GM12878 (cell line): ENCODE results near the gene CTRB2.

Experiments used
- CBFB ChIP-seq: IDR thresholded peaks from 2 replicates; pipeline ENCODE4 v1.6.1; 2016; ENCODE audit warnings: antibody characterized with exemption, low read depth
- GABPA ChIP-seq: IDR thresholded peaks from 2 replicates; pipeline ENCODE4 v1.6.1; 2014; ENCODE audit warnings: antibody characterized with exemption, low read depth, mild to moderate bottlenecking, inconsistent platforms
- SPI1 ChIP-seq: IDR thresholded peaks from 2 replicates; pipeline ENCODE4 v1.6.1; 2011; ENCODE audit warnings: low read depth, mild to moderate bottlenecking, low read length, moderate library complexity, borderline replicate concordance; ENCODE audit not compliant: insufficient read depth
- SRF ChIP-seq, 2 experiments: IDR thresholded peaks; 2 replicates each; pipeline ENCODE4 v1.6.1; 2011; ENCODE audit warnings: low read depth in 2 of 2, low read length in 2 of 2, mild to moderate bottlenecking in 1 of 2, moderate library complexity in 1 of 2
- TF ChIP-seq, protein P1 (sequence below), 3 experiments: IDR thresholded peaks in 2 of 3; conservative IDR thresholded peaks in 1 of 3; 2 replicates each; pipeline ENCODE4 v1.5.1; 2011; ENCODE audit warnings: low read depth in 3 of 3, low read length in 3 of 3, mild to moderate bottlenecking in 3 of 3, control low read depth in 2 of 3, moderate library complexity in 2 of 3, inconsistent platforms in 1 of 3, mixed read lengths in 1 of 3; ENCODE audit not compliant: control insufficient read depth in 2 of 3, insufficient read depth in 1 of 3; ENCODE audit errors: extremely low read depth in 1 of 3

GRCh38 chr16:75217389-75217851 is 10.5 kb upstream of the CTRB2 start:
- TF ChIP-seq SPI1 (no peak), SRF (IDR thresholded peaks at IDR 0.05; ENCODE audit: low read depth in 2 of 2, low read length in 2 of 2) (no peak), CBFB (no peak), GABPA (no peak)
- TF ChIP-seq, protein P1, sequence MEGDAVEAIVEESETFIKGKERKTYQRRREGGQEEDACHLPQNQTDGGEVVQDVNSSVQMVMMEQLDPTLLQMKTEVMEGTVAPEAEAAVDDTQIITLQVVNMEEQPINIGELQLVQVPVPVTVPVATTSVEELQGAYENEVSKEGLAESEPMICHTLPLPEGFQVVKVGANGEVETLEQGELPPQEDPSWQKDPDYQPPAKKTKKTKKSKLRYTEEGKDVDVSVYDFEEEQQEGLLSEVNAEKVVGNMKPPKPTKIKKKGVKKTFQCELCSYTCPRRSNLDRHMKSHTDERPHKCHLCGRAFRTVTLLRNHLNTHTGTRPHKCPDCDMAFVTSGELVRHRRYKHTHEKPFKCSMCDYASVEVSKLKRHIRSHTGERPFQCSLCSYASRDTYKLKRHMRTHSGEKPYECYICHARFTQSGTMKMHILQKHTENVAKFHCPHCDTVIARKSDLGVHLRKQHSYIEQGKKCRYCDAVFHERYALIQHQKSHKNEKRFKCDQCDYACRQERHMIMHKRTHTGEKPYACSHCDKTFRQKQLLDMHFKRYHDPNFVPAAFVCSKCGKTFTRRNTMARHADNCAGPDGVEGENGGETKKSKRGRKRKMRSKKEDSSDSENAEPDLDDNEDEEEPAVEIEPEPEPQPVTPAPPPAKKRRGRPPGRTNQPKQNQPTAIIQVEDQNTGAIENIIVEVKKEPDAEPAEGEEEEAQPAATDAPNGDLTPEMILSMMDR (IDR thresholded peaks at IDR 0.05 in 2 of 3, conservative IDR thresholded peaks at IDR 0.05 in 1 of 3; ENCODE audit: control insufficient read depth in 2 of 3, extremely low read depth in 1 of 3, insufficient read depth in 1 of 3, low read depth in 3 of 3, low read length in 3 of 3) = no peak
